Endodermal cell (in vitro differentiated cells): ENCODE measurements around the gene NIPAL3. TPM values are rescaled to one million over a fixed set of nuclear protein-coding genes. Genes with fewer than 3 reads are reported as not detected.
A peak's percentile ranks its signal among the peaks of the same experiment; 100 is the strongest.

Experiments
- DNase-seq: peaks from one replicate; pipeline ENCODE4 v3.0.0-alpha.2; 2017
- H3K27ac ChIP-seq: 2 replicates; pipeline ENCODE4 v1.5.1; 2013; ENCODE audit warnings: mild to moderate bottlenecking, low read depth, low read length, moderate library complexity
- H3K27me3 ChIP-seq: 2 replicates; pipeline ENCODE4 v1.6.1; 2013; ENCODE audit warnings: mild to moderate bottlenecking, low read length, moderate library complexity; ENCODE audit not compliant: insufficient read depth, control insufficient read depth, poor library complexity, severe bottlenecking
- H3K36me3 ChIP-seq: 2 replicates; pipeline ENCODE4 v1.7.0; 2013; ENCODE audit warnings: mild to moderate bottlenecking, low read length, moderate library complexity; ENCODE audit not compliant: control insufficient read depth, insufficient read depth
- H3K4me1 ChIP-seq: one replicate; pipeline ENCODE4 v1.7.0; 2013; ENCODE audit warnings: low read length; ENCODE audit not compliant: control insufficient read depth, insufficient read depth
- H3K4me3 ChIP-seq: 2 replicates; pipeline ENCODE4 v1.5.1; 2013; ENCODE audit warnings: mild to moderate bottlenecking, low read length, moderate library complexity
- H3K9ac ChIP-seq: 2 replicates; pipeline ENCODE4 v1.6.1; 2013; ENCODE audit warnings: mild to moderate bottlenecking, low read length, moderate library complexity; ENCODE audit not compliant: poor library complexity, severe bottlenecking; ENCODE audit errors: extremely low read depth
- H3K9me3 ChIP-seq: 2 replicates; pipeline ENCODE4 v1.6.1; 2013; ENCODE audit warnings: mild to moderate bottlenecking, low read length, moderate library complexity; ENCODE audit not compliant: control insufficient read depth
- H3K27ac Mint-ChIP-seq: 2 replicates; pipeline ENCODE4 v1.8.0; 2020; ENCODE audit warnings: mixed read lengths
- H3K27me3 Mint-ChIP-seq: 2 replicates; pipeline ENCODE4 v1.8.0; 2021; ENCODE audit warnings: mild to moderate bottlenecking, mixed read lengths; ENCODE audit not compliant: insufficient read depth
- H3K36me3 Mint-ChIP-seq: 2 replicates; pipeline ENCODE4 v1.8.0; 2020; ENCODE audit warnings: low read depth, mixed read lengths
- H3K4me1 Mint-ChIP-seq: 2 replicates; pipeline ENCODE4 v1.8.0; 2020; ENCODE audit warnings: mixed read lengths
- H3K4me3 Mint-ChIP-seq: 2 replicates; pipeline ENCODE4 v1.8.0; 2020; ENCODE audit warnings: mild to moderate bottlenecking, moderate library complexity, mixed read lengths
- H3K9me3 Mint-ChIP-seq: 2 replicates; pipeline ENCODE4 v1.8.0; 2020; ENCODE audit warnings: mild to moderate bottlenecking, mixed read lengths
- CTCF ChIP-seq: fragments of 200-600 bp; sonication (generic); conservative IDR thresholded peaks from 2 replicates; pipeline ENCODE4 v1.5.0; 2021; ENCODE audit warnings: antibody characterized with exemption, mild to moderate bottlenecking
- WGBS, 2 experiments: methylation state at CpG; one replicate each; pipeline versions ENCODE4 v1.1.5 to v1.1.7; 2013; ENCODE audit warnings: missing lambda C conversion rate in 2 of 2, mixed read lengths in 1 of 2; ENCODE audit not compliant: insufficient coverage in 1 of 2, insufficient read length in 1 of 2; 5-methylcytosine and 5-hydroxymethylcytosine counted together
- total RNA-seq, 2 donors: library from RNA; stranded (reverse); fragmentation: NEBNext Ultra II Directional in 1 of 2; extraction: Animal tissue kit (Norgen Biotek cat#: 25700) in 1 of 2; gene quantifications; 2 replicates in 1 of 2; 3 replicates in 1 of 2; pipeline ENCODE4 v1.2.1, GENCODE V29; 2021

NIPAL3 gene
- total RNA-seq, 2 donors from 2014 or later: 4.7 to 5.5 TPM

GRCh38 chr1:24418898-24419628 lies 3.5 kb downstream of the NIPAL3 start:
- Histone ChIP-seq H3K27me3 (no peaks in the 10 kb centered on the region), H3K4me1 (no peaks in the 10 kb centered on the region), H3K36me3 (no peaks in the 10 kb centered on the region), H3K4me3 (no peak overlapping the region), H3K9ac (no peak overlapping the region), H3K27ac (no peak overlapping the region), H3K9me3 (no peaks in the 10 kb centered on the region)
- no peak for TF ChIP-seq CTCF
- Mint-ChIP-seq H3K4me1 (peaks cover 12% of the 10 kb centered on the region), H3K27ac (no peak overlapping the region), H3K36me3 (no peaks in the 10 kb centered on the region), H3K4me3 (no peak overlapping the region), H3K9me3 (no peaks in the 10 kb centered on the region), H3K27me3 (peaks cover 3% of the 10 kb centered on the region)
- DNase-seq: no peak
- WGBS, 2 experiments: 90 to 96% methylated on average over 13 to 14 of the region's 14 CpGs

- Mint-ChIP-seq H3K36me3 (no peaks in the 10 kb centered on the region), H3K27ac (no peak overlapping the region), H3K4me1 (peaks cover 16% of the 10 kb centered on the region), H3K4me3 (no peak overlapping the region), H3K9me3 (no peaks in the 10 kb centered on the region), H3K27me3 (peaks cover 3% of the 10 kb centered on the region)
- no peak for TF ChIP-seq CTCF
- no peak for DNase-seq
- WGBS, 2 experiments: 92 to 94% methylated on average over 3 of the region's 4 CpGs
- peaks cover under 1% of the 10 kb centered on the region for H3K4me1 ChIP-seq
- H3K9me3 ChIP-seq: no peaks in the 10 kb centered on the region
- no peak overlapping the region for H3K9ac ChIP-seq
- H3K4me3 ChIP-seq: no peak overlapping the region
- no peak overlapping the region for H3K27ac ChIP-seq
- no peaks in the 10 kb centered on the region for H3K27me3 ChIP-seq
- no peaks in the 10 kb centered on the region for H3K36me3 ChIP-seq
Measured at GRCh38 chr1:24420547-24420946, 4.9 kb downstream of the NIPAL3 start.

- Histone ChIP-seq H3K9me3 (no peaks in the 10 kb centered on the region), H3K4me1 (peaks cover 5% of the 10 kb centered on the region), H3K27ac (no peak overlapping the region), H3K27me3 (no peaks in the 10 kb centered on the region), H3K4me3 (no peak overlapping the region), H3K9ac (no peak overlapping the region), H3K36me3 (no peaks in the 10 kb centered on the region)
- DNase-seq: no peak
- WGBS, 2 experiments: 77 to 100% methylated on average over 1 to 2 of the region's 2 CpGs
- no peaks in the 10 kb centered on the region for H3K9me3 Mint-ChIP-seq
- peak; percentile 68 for TF ChIP-seq CTCF
- peaks cover under 1% of the 10 kb centered on the region for H3K27me3 Mint-ChIP-seq
- no peak overlapping the region for H3K4me3 Mint-ChIP-seq
- H3K36me3 Mint-ChIP-seq: no peaks in the 10 kb centered on the region
- H3K4me1 Mint-ChIP-seq: peaks cover 12% of the 10 kb centered on the region
- no peak overlapping the region for H3K27ac Mint-ChIP-seq
Measured at GRCh38 chr1:24421502-24421901, 5.9 kb downstream of the NIPAL3 start.
